A549 (cell line): ENCODE results near the gene HECTD2. TPM values are rescaled to one million over a fixed set of nuclear protein-coding genes. Genes with fewer than 3 reads are reported as not detected.

Experiments
- ATAC-seq, 2 experiments: fragments of 200-7000 bp in 1 of 2; fragments of >200 bp in 1 of 2; cut with Nextera tagmentation in 1 of 2; cut with Tn5 transposase in 1 of 2; 3 replicates each; pipeline versions ENCODE4 v1.8.0 to v1.9.1; 2018 to 2020; ENCODE audit warnings: mild to moderate bottlenecking in 1 of 2, moderate library complexity in 1 of 2
- CTCF ChIA-PET: fragments of 300-600 bp; sonication (Branson Sonifier 250); formaldehyde crosslinking; extraction: SDS; loops from one replicate; lab custom pipeline; 2021; ENCODE audit warnings: antibody characterized with exemption, inconsistent platforms; lab: Yijun Ruan, JAX
- POLR2A ChIA-PET: fragments of 350-600 bp; formaldehyde crosslinking; extraction: SDS; loops from one replicate; lab custom pipeline; 2021; ENCODE audit warnings: antibody characterized with exemption, inconsistent platforms; lab: Yijun Ruan, JAX
- DNase-seq, 2 experiments: peaks; one replicate each; pipeline versions ENCODE4 v3.0.0 to v3.0.0-alpha.2; 2011 to 2016; ENCODE audit warnings: low read depth in 1 of 2, low spot score in 1 of 2
- FAIRE-seq: peaks from 2 replicates; lab custom pipeline; 2011; peaks lifted over from hg19 to GRCh38; lab: Jason Lieb, UNC
- H3K27ac ChIP-seq, 2 experiments: fragments of >200 bp; sonication (Bioruptor Twin); formaldehyde crosslinking; 3 replicates each; pipeline ENCODE4 v1.5.1; 2016 to 2017
- H3K4me1 ChIP-seq: fragments of >200 bp; sonication (Bioruptor Twin); formaldehyde crosslinking; 3 replicates; pipeline ENCODE4 v1.6.1; 2016
- H3K4me2 ChIP-seq: fragments of >200 bp; sonication (Bioruptor Twin); formaldehyde crosslinking; 3 replicates; pipeline ENCODE4 v1.6.1; 2016
- H3K4me3 ChIP-seq: fragments of >200 bp; sonication (Bioruptor Twin); formaldehyde crosslinking; 3 replicates; pipeline ENCODE4 v1.5.1; 2016
- H3K9me3 ChIP-seq: fragments of >200 bp; sonication (Bioruptor Twin); formaldehyde crosslinking; 3 replicates; pipeline ENCODE4 v1.6.1; 2016
- E2F6 ChIP-seq: IDR thresholded peaks from 2 replicates; pipeline ENCODE4 v1.6.1; 2012; ENCODE audit warnings: low read depth, borderline replicate concordance
- ESRRA ChIP-seq: fragments of 150-350 bp; IDR thresholded peaks from 2 replicates; pipeline ENCODE4 v1.6.1; 2014; ENCODE audit warnings: mild to moderate bottlenecking, low read length, borderline replicate concordance
- FOSB ChIP-seq: fragments of 250-450 bp; sonication (Bioruptor Pico); IDR thresholded peaks from 2 replicates; pipeline ENCODE4 v1.5.0; 2020; ENCODE audit warnings: mild to moderate bottlenecking, moderate library complexity
- HDAC2 ChIP-seq: fragments of 200-600 bp; sonication (generic); IDR thresholded peaks from 2 replicates; pipeline ENCODE4 v1.6.1; 2016
- HMGXB4 ChIP-seq: fragments of 250-450 bp; sonication (Bioruptor Pico); IDR thresholded peaks from 2 replicates; pipeline ENCODE4 v1.5.0; 2021; ENCODE audit warnings: mild to moderate bottlenecking, moderate library complexity, borderline replicate concordance
- HOXB13 ChIP-seq: fragments of 250-450 bp; sonication (Bioruptor Pico); IDR thresholded peaks from 2 replicates; pipeline ENCODE4 v1.5.0; 2020; ENCODE audit warnings: low read depth, mild to moderate bottlenecking, moderate library complexity
- JUN ChIP-seq, 2 experiments: fragments of >200 bp; sonication (Bioruptor Twin); formaldehyde crosslinking; IDR thresholded peaks; 2 replicates in 1 of 2; 3 replicates in 1 of 2; pipeline ENCODE4 v1.6.1; 2016 to 2017
- MAX ChIP-seq: IDR thresholded peaks from 2 replicates; pipeline ENCODE4 v1.6.1; 2012
- NFE2L2 ChIP-seq: fragments of 150-350 bp; conservative IDR thresholded peaks from 2 replicates; pipeline ENCODE4 v1.6.1; 2014; ENCODE audit warnings: low read length
- NPAS2 ChIP-seq: fragments of 250-450 bp; sonication (Bioruptor Pico); IDR thresholded peaks from 2 replicates; pipeline ENCODE4 v1.8.0; 2022; ENCODE audit warnings: mild to moderate bottlenecking, moderate library complexity, borderline replicate concordance
- PBX3 ChIP-seq: IDR thresholded peaks from 2 replicates; pipeline ENCODE4 v1.6.1; 2012
- PHF8 ChIP-seq: fragments of 200-600 bp; sonication (generic); IDR thresholded peaks from 2 replicates; pipeline ENCODE4 v1.6.1; 2016; ENCODE audit warnings: low read depth, mild to moderate bottlenecking, antibody characterized with exemption, moderate library complexity, borderline replicate concordance
- RAD21 ChIP-seq, 2 experiments: fragments of >200 bp in 1 of 2; sonication (Bioruptor Twin) in 1 of 2; formaldehyde crosslinking in 1 of 2; IDR thresholded peaks in 1 of 2; conservative IDR thresholded peaks in 1 of 2; 2 replicates in 1 of 2; 3 replicates in 1 of 2; pipeline ENCODE4 v1.6.1; 2012 to 2018; ENCODE audit warnings: inconsistent platforms in 1 of 2
- TFCP2L1 ChIP-seq: fragments of 250-450 bp; sonication (Bioruptor Pico); IDR thresholded peaks from 2 replicates; pipeline ENCODE4 v1.5.0; 2021; ENCODE audit warnings: mild to moderate bottlenecking
- WGBS: methylation state at CpG from one replicate; pipeline ENCODE4 v1.1.6; 2017; ENCODE audit errors: missing lambda C conversion rate; 5-methylcytosine and 5-hydroxymethylcytosine counted together
- polyA plus RNA-seq, 4 experiments: library from polyadenylated mRNA; depleted of rRNA in 3 of 4; stranded (reverse); fragments of >200 nt; fragmentation: RNase III in 1 of 4; extraction: RNeasy Plus Mini Kit Qiagen cat#74134 plus additional on column Dnase treatment in 1 of 4; gene quantifications; 2 replicates in 3 of 4; 3 replicates in 1 of 4; pipeline ENCODE4 v1.2.3, GENCODE V29; 2011 to 2017

Gene HECTD2
- polyA plus RNA-seq, 2 of the 4 experiments (the other 2 are of a cell fraction), result 4.1 to 13.9 TPM

GRCh38 chr10:91410638-91411371 lies 661 bp downstream of the HECTD2 start:
- H3K9me3 ChIP-seq, result no peaks in the 10 kb centered on the region
- H3K4me1 ChIP-seq, result peaks cover 14% of the 10 kb centered on the region; the same call in 1 of the 3 replicates
- FAIRE-seq, result no peak
- peak overlapping the region; percentile 78 for H3K4me2 ChIP-seq
- ATAC-seq, result peak; percentile 79 to 85
- POLR2A ChIA-PET, result interaction anchor here (1.2 kb wide), 1 partner anchor 223 kb away, joined by 3 read pairs; the partner anchor contains the start of gene PPP1R3C
- peak overlapping the region; percentile 96 to 99 for H3K27ac ChIP-seq
- 5% methylated on average over 23 of the region's 26 CpGs for whole genome bisulfite sequencing
- 0 out of 2 replicates have a peak, but pooled peaks have one; percentile 11 for TF ChIP-seq E2F6
- no peak for TF ChIP-seq HDAC2
- 0 out of 2 replicates have a peak, but pooled peaks have one; percentile 66 for TF ChIP-seq HMGXB4 (CRISPR knock-in tag)
- TF ChIP-seq MAX, result peak; percentile 33
- peak; percentile 10; the same call in 1 of the 2 replicates for TF ChIP-seq PHF8
- peak in 1 of 2 experiments; percentile 53 for DNase-seq
- CTCF ChIA-PET, result interaction anchor here (0.9 to 2.5 kb wide), 7 partner anchors 10 to 225 kb away, joined by 3 to 10 read pairs (median 4); no protein-coding TSS in a partner anchor
- H3K4me3 ChIP-seq, result peak overlapping the region; percentile 71

GRCh38 chr10:91411621-91412020 lies 1.5 kb downstream of the HECTD2 start:
- CTCF ChIA-PET, result interaction anchor here (0.9 to 2.5 kb wide), 4 partner anchors 10 to 224 kb away, joined by 4 to 10 read pairs (median 6); no protein-coding TSS in a partner anchor
- POLR2A ChIA-PET, result interaction anchor here (1.2 kb wide), 1 partner anchor 222 kb away, joined by 3 read pairs; the partner anchor contains the start of gene PPP1R3C

GRCh38 chr10:91412354-91413087 lies 2.4 kb downstream of the HECTD2 start:
- TF ChIP-seq RAD21 (conservative IDR thresholded peaks at IDR 0.05 in 1 of 2, IDR thresholded peaks at IDR 0.05 in 1 of 2) (no peak), HDAC2 (no peak), HOXB13 (CRISPR knock-in tag) (no peak)
- CTCF ChIA-PET, result no interaction called here

More at GRCh38 chr10:91411621-91412020, 1.5 kb downstream of the HECTD2 start:
- no peak for TF ChIP-seq NFE2L2
- TF ChIP-seq FOSB (CRISPR knock-in tag), result no peak
- TF ChIP-seq ESRRA, result no peak
- TF ChIP-seq JUN (IDR thresholded peaks at IDR 0.05), result no peak
- no peak for TF ChIP-seq HOXB13 (CRISPR knock-in tag)
- TF ChIP-seq PBX3, result no peak
- TF ChIP-seq NPAS2, result no peak
- no peak for TF ChIP-seq TFCP2L1 (CRISPR knock-in tag)
- ATAC-seq (no peak), FAIRE-seq (no peak), DNase-seq (no peak)
- Histone ChIP-seq H3K4me1 (peaks cover 14% of the 10 kb centered on the region; the same call in 1 of the 3 replicates), H3K4me3 (no peak overlapping the region), H3K27ac (no peak overlapping the region), H3K4me2 (peak overlapping the region; percentile 78; the same call in 2 of the 3 replicates), H3K9me3 (no peaks in the 10 kb centered on the region)
- 90% methylated on average over 5 of the region's 5 CpGs for WGBS

More at GRCh38 chr10:91412354-91413087, 2.4 kb downstream of the HECTD2 start:
- POLR2A ChIA-PET, result no interaction called here
- ATAC-seq (no peak), FAIRE-seq (no peak), DNase-seq (no peak)
- Histone ChIP-seq H3K27ac (no peak overlapping the region), H3K4me2 (no peak overlapping the region), H3K4me3 (no peak overlapping the region), H3K4me1 (peaks cover 16% of the 10 kb centered on the region; the same call in 1 of the 3 replicates), H3K9me3 (no peaks in the 10 kb centered on the region)
- 98% methylated on average over 4 of the region's 4 CpGs for WGBS
